HG03066 (cell line): ENCODE data around the gene MB.

Experiments
- ATAC-seq: cut with Tn5 transposase; IDR thresholded peaks from one replicate; pipeline ENCODE4 v1.9.1; 2021; ENCODE audit warnings: low read depth; ENCODE audit not compliant: unreplicated experiment

The MB gene

DNA sequence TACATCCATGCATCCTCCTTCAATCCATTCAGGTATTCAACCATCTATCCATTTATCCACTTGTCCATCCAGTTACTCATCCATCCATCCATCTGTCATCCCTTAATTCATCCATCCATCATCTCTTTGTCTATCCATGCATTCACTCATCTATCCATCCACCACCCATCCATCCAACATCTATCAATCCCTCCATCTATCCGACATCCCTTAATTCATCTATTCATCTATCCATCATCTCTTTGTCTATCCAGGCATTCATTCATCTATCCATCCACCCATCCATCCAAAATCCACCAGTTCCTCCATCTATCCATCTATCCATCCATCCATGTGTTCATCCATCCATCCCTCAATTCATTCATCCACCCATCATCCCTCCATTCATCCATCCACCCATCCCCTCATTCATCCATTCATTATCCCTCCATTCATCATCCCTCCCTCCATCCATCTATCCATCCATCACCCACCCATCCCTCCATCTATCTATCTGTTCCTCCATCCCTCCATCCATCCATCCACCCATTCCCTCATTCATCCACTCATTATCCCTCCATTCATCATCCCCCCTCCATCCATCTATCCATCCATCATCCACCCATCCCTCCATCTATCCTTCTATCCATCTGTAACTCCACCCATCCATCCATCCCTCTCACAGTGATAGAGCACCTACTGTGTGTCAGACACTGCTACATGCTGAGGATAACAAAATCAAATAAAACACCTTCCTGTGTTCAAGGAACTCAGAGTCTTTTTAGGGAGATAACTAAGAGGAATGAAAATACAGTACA lies 1.5 kb upstream of the MB start:
- no peak for ATAC-seq

DNA sequence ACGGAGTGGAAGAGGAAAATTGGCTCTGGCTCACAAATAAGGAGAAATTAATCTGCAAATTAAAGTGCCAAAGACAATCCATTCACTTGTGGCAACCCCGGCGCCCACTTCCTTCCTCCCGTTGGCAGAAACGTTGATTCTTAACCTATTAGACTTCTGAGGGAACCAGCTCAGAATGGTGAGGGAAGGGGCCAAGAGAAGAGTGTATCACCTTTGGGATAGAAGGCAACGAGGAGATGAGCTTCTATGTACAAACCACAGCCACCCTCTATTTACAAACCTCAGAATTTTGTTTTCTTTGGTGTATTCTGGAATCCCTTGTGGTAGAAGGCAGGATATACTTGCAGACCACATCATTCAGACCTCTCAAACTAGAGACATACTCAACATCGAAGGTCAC lies 1.1 kb downstream of the MB start:
- ATAC-seq, result no peak

DNA sequence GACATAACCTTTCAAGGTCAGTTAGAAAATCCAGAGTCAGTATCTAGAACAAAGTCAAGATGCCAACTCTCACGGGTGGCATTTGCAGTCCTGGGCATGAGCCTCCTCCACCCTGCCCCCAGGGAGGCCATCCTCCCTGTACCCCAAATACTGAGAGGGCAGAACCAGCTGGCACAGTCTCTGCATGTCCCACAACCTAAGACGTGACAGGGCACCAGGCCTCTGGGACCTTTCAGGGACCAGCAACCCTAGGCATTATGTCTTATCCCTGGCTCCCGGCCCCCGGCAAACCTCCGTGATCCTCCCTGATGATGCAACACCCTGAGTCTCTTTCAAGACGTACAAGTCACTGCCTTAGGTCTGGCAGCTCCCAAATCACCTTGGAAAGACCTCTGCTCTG lies 2.0 kb downstream of the MB start:
- ATAC-seq, result no peak

DNA sequence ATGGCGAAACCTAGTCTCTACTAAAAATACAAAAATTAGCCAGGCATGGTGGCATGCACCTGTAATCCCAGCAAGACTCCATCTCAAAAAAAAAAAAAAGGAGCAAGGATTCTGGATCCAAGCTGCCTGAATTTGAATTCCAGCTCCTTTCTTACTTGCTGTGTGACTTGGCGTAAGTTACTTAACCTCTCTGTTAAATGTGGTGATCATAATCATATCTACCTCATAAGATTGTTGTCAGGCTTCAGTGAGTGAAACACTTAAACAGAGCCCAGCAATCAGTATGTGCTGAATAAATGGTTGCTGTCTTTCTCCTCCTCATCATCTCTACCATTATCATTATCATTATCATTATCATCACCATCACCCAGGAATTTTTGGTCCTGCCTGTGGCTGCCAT lies 2.7 kb downstream of the MB start:
- no peak for ATAC-seq

DNA sequence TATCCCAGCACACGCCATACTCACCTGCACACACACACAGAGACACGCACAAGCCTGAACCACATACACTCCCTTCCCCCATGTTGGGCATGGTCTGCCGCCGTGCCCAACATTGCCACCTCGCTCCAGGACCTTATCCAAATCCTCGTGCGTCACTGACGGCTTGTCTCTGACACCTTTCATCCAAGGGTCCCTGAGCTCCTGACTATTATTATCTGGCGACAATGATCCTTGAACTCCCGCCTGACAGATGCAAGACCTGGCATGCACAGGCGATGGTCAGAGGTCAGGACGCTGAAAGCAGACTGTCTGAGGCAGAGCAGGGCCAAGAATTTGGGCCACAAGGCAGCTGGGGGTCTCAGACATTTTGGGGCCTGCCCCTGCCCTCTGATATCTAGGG lies 4.2 kb downstream of the MB start:
- ATAC-seq, result no peak

DNA sequence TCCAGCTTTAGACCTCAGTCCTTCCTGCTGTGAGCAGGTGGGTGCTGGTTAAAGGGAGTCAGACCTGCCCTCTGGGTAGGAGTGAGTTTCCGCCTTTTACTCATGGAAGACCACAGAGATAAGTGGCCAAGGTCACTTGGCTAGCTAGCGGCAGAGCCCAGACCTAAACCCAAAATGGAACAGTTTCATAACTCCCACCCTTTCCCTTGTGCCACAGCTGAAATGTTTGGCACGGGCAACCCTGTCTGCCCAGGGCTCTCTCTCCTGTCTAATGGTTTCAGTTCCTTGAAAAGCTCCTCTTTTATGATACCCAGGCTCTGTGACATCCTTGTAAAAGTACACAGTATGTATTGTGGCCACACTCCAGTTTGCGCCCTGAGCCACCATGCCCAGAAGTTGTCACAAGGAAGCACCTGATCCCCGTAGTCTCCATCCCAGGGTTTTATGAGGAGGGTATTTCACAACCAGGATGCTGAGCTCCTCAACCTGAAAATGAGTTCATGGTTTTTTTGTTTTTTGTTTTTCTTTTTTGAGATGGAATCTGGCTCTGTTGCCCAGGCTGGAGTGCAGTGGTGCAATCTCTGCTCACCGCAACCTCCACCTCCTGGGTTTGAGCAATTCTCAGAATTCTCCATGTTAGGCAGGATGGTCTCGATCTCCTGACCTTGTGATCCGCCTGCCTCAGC lies 5.1 kb downstream of the MB start:
- no peak for ATAC-seq

DNA sequence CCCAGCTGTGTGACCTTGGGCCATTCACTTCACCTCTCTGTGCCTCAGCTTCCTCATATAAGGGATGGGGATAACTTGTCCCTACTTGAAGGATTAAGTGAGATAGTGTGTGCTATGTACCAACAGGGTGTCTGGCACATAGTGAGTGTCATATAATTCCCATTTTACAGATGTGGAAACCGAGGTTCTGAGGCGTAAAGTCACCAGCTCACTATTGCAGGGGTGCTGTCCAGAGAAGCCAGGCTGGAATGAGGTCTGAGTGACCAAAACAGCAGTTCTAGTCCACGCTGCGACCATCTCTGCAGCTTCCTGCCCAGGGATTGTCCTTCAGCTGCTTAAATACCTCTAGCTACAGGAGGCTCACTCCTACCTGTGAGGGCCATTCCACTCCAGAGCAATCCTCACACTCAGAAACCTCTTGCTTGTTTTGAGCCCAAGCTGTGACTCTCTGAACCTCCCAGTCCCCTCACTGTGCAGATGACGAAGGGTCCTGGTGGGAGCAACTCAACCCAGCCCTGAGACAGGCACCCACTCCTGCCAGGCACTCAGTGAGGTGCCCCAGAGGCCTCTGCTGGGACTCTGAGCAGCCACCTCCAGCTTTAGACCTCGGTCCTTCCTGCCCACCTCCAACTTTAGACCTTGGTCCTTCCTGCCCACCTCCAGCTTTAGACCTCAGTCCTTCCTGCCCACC lies 5.8 kb downstream of the MB start:
- ATAC-seq, result no peak

DNA sequence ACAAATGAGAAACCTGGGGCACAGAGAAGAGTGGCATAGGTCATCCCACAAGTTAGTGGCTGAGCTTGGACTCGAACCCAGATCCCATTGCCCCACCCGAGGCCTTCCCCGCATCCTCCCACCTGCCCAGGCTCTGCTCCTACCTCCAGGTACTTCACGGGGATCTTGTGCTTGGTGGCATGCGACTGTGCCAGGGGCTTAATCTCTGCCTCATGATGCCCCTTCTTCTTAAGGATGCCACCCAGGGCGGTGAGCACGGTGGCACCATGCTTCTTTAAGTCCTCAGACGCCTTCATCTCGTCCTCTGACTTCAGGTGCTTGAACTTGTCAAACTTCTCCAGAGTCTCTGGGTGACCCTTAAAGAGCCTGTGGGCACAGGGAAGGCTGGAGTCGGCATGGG lies 6.4 kb downstream of the MB start:
- ATAC-seq, result no peak

DNA sequence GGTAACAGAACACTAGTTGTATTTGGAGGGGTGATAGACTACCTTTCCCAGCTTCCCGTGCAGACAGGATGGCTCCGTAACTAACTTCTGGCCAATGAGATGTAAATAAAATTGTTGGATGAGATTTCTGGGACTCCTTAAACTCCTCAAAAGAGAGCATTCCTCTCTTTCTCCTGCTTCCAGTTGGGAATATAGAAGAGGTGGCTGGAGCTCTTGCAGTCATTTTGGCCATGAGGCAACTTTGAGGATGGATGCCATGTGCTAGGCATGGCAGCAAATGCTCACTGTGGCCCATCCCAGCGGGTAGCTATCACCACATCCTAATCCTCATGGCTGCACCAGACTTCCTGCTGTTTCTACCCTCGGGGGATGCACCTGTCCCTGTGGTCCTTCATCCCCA lies 7.4 kb downstream of the MB start:
- no peak for ATAC-seq

DNA sequence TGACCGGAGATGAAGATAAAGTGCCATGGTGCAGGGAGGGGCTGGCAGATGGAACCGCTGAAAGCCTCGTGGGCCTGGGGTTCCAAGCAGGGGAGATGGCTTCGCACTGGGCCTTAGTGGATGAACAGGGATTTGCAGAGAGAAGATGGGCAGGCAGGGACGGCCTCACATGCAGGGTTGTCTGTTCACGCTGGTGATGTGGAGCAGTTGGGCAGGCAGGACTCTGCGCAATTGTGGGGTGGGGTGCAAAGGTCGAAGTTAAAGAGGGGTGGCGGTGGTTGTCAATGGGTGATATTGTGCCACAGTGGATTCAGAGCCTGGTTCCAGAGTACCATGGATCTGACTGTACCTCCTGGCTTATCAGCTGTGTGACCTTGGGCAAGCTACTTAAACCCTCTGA lies 7.9 kb downstream of the MB start:
- ATAC-seq, result no peak

DNA sequence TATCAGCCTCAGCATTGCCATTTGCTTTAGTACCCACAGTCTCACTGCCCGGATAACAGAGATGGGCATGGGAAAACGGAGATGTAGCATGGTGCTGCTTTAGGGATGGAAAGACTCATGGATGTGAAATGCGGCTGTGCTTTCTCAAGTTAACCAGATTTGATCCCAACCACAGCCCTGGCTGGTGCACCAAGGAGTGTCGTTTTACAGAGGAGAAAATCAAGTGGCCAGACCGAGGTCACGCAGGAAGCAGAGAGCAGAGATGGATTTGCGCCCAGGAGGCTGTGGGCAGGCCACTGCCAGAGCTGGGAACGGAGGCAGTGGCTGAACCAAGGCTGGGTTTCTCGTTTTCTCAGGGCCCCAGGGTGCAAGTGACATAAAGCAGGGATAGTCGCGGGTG lies 9.0 kb downstream of the MB start:
- ATAC-seq, result no peak

DNA sequence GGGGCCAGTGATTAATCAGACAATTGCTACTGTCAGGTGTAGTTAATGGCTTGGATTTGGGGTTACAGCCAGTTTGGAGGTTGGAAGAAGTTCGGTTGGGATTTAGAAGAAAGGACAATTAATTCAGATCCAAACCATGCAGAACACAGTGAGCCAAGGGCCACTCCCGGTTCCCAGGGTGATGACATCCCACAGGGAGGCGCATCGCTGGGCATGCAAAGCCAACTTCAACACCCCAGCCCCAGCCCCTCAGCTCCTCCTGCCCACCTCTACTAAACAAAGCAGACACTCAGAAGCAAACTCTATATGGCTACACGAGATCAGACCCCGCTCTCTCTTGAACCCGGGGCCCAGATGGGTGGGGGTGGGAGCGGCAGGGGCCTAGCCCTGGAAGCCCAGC lies 10.2 kb downstream of the MB start:
- no peak for ATAC-seq

DNA sequence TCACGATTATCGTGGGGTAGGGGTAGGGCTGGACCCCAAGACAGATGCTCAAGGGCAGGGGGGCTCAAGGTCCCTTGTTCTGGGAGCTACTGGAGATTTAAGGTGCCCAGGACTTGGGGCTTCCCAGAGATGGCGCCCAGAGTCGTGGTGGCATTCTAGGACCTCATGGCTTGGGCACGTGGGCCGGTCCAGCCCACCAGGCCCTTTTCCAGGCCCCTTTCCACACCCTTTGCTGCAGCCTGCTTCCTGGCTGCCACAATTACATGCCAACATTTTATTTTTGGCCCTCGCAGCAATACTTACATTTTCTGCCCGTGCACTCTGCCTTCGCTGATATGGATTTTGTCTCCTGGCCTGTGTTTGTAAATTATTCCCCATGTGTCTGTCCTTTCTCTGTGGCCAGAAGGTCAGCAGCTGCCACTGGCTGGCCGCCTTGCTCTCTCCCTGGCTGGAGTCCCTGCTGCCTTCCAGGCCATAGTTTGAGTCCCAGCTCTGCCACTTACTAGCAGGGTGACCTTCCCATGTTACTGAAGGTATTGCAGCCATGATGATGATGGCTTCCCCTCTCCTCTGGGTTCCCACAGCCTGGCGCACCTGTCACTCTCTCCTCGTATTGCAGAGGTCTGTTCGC lies 11.2 kb downstream of the MB start:
- no peak for ATAC-seq

DNA sequence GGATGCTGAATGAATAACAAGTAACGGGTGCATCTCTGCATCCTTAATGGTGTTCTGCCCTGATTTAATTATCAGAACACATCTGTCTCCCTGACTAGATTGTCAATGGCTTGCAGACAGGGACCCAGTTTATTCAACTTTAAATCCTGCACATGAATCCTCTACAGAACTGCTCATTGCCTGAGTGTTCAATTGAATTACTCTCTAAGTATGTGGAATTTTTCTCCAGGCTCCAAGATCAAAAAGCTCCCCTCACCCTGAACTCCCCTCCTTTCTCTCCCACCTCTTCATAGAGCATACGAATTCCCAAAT lies 11.8 kb downstream of the MB start:
- no peak for ATAC-seq

DNA sequence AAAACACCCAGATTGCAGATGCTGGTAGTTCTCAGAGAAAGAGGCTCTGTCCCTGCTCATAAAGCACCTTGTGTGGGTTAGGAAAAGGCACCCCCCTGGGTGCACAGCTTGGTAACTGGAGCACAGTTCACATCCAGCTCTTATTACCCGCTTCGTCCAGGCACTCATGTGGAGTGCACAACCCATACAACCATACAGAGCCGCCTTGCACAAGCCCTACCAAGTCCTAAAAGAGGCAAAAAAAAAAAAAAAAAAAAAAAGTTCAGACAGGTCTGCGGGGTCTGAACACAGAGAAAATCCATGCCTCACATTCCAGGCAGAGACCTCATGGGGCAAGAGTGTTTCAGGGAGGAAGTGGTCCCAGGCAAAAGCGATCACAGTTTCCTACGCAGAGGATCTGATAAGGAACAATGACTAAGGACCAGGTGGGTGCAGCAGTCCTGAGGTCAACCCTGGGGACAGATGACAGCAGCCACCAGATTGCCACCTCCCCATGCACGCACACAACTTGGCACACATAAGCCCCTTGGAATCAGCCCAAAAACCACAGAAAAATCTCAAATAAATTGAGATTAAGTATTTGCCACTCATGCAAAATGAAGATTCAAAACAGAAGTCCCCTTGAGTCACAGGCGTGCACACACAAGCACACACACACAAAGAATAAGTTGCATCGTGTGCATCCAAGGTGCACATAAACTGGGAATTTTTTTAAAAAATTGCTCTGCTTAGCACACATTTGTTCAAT lies 12.3 kb downstream of the MB start:
- ATAC-seq, result no peak

DNA sequence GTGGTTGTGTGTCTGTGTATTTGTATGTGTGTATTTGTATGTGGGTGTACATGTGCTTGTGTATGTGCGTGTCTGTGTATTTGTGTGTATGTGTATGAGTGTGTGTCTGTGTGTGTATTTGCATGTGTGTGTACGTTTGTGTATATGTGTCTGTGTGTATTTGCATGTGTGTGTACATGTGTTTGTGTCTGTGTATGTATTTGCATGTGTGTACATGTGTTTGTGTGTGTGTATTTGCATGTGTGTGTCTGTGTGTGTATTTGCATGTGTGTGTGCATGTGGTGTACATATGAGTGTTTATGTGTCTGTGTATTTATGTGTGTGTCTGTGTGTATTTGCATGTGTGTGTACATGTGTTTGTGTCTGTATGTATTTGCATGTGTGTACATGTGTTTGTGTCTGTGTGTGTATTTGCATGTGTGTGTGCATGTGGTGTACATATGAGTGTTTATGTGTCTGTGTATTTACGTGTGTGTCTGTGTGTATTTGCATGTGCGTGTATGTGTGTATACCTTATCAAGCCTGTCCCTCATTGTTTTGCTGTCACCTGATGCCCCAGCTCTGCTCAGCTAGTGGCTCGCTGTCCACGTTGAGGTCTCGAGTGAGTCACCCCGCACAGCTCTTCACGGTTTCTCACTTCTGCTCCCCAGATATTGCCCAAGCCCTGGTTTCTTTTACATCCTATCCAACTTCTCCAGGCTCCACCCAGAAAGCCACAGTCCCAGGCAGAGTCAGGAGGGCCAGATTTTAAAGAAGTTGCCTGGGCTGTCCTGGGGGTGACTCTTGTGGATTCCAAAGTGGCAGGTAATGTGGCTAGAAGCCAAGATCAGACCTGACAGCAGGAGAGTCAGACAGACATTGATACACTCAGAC lies 15.2 kb downstream of the MB start:
- ATAC-seq, result no peak

DNA sequence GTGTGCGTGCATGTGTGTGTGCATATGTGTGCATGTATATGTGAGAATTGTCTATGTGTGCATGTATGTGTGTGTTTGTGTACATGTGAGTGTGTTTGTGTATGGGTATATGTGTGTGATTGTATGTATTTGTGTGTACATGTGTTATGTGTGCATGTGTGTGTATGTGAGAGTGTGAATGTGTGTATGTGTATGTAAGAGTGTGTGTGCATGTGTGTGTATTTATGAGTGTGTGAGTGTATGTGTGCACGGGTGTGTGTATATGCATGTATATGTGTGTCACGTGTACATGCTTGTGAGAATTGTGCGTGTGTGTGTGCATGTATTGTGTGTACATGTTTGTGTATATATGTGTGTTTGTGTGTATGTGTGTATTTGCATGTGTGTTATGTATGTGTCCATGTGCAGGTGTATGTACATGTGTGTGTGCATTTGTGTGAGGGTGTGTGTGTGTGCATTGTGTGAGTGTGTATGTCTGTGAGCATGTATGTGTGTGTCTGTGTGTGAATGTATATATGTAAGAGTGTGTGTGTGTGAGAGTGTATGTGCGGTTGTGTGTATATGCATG lies 16.0 kb downstream of the MB start:
- no peak for ATAC-seq

DNA sequence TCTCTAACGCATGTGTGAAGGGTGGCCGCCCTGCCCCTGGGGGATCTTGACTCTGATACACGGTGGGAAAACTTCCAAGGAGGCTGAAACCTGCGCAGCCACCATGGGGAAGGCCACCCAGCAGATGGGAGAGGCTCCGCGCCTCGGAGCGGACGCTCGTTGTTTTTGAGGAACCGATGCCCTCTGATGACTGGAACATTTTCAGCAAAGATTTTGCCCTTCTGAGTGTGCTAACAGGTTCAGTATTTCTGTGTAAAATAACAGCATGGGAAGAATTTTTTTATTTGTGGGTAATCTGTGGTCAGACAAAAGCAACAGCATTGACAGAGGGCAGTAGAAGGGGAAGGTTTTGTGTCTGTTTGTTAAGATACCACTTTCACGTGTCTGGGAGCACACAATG lies 16.7 kb downstream of the MB start:
- no peak for ATAC-seq

DNA sequence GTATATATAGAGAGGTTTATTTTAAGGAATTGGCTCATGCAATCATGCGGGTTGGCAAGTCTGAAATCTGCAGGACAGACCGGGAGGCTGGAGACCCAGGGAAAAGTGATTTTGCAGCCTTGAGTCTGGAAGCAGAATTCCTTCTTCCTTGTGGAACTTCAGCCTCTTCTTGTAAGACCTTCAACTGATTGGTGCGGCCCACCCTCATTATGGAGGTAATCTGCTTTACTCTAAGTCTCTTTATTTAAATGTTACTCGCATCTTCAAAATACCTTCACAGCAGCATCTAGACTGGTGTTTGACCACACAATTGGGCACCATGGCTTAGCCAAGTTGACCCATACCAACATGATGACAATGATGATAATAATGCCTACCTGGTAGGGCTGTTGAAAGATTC lies 17.8 kb downstream of the MB start:
- ATAC-seq, result no peak

DNA sequence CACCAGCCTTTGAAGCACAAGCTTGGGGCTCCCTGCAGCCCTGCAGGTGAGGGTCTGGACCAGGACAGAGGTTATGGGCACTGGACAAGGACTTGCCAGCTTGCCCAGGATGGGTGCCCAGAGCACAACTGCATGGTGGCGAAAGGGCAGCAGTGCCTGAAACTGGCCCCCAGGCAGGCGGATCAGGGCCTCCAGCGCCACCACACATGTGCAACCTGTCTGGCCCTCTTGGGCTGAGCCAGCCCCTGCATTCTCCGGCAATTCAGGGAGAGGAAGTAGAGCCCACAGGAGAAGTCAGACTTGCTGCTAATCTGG lies 18.8 kb downstream of the MB start:
- no peak for ATAC-seq
